OCI-LY3 (cell line): ENCODE measurements around the gene WAS.
"Not testable (repeated sequence)": the region's sequence is repeated elsewhere in the genome, so short reads cannot be mapped to it uniquely, and the experiment has no call there.

Source experiments
- CTCF ChIP-seq: fragments of 200-600, 300-600 bp; sonication (generic); IDR thresholded peaks from 2 replicates; pipeline ENCODE4 v1.5.1; 2014; ENCODE audit warnings: antibody characterized with exemption, low read length, low read depth
- EZH2phosphoT487 ChIP-seq: fragments of 200-600 bp; shearing (Covaris generic); IDR thresholded peaks from 2 replicates; pipeline ENCODE4 v1.6.1; 2018; ENCODE audit warnings: antibody characterized with exemption, mixed run types, low read depth

DNA sequence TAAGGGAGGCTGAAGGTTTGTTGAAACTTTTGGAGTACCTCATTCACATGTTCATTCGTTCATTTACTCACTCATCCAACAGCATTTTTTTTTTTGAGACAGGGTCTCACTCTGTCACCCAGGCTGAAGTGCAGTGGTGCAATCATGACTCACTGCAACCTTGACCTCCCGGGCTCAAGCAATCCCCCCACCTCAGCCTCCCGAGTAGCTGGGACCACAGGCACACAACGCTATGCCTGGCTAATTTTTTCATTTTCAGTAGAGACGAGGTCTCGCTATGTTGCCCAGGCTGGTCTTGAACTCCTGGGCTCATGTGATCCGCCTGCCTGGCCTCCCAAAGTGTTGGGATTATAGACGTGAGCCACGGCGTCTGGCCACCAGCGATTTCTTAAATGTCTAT is 15.4 kb upstream of the WAS start:
- TF ChIP-seq CTCF, EZH2phosphoT487: not testable (repeated sequence)
